ENCODE data around the gene ARSB. TPM values are rescaled to one million over a fixed set of nuclear protein-coding genes. Genes with fewer than 3 reads are reported as not detected.
"Not testable (repeated sequence)": the region's sequence is repeated elsewhere in the genome, so short reads cannot be mapped to it uniquely, and the experiment has no call there.

The ARSB gene
- total and polyA plus RNA-seq, 5 experiments from 2014 or later, result 2.2 to 4.7 (median 4.1) TPM

DNA sequence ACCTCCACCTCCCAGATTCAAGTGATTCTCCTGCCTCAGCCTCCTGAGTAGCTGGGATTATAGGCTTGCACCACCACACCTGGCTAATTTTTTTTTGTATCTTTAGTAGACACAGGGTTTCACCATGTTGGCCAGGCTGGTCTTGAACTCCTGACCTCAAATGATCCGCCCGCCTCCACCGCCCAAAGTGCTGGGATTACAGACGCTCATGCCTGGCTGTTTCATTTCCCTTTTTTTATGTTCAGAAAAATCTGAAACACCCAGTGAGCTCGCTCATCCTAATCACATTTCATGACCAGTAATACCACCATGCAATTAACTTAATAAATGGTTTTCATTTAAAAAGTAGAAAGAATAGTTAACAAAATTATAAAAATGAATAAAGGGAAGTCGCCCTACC lies 252.4 kb downstream of the ARSB start:
- H3K36me3 Mint-ChIP-seq, H3K4me3 Mint-ChIP-seq, H3K27me3 Mint-ChIP-seq, H3K9me3 Mint-ChIP-seq, H3K27ac Mint-ChIP-seq, DNase-seq, POLR2A ChIA-PET, ATAC-seq: not testable (repeated sequence)
- H3K4me1 Mint-ChIP-seq, result peaks cover 0 to 16% (median 0%) of the 10 kb centered on the region in 4 donors

DNA sequence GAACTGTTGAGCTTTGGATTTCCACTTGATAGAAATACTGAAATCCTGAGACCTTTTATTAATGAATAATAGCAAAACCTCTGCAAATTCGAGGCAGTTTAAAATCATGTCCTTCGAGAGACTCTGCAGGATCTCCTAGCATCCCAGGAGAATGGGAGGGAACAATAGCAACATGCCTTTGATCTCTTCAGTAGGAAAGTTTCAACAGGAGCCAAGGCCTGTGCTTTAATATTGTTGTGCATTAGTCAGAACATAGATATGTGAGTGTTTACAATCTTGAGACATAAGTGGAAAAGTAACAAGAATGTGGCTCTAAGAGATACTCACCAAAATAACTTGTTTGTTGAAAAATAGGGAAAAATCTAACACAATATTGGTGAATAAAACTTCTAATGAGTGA lies 253.2 kb downstream of the ARSB start:
- POLR2A ChIA-PET, result no interaction called here

DNA sequence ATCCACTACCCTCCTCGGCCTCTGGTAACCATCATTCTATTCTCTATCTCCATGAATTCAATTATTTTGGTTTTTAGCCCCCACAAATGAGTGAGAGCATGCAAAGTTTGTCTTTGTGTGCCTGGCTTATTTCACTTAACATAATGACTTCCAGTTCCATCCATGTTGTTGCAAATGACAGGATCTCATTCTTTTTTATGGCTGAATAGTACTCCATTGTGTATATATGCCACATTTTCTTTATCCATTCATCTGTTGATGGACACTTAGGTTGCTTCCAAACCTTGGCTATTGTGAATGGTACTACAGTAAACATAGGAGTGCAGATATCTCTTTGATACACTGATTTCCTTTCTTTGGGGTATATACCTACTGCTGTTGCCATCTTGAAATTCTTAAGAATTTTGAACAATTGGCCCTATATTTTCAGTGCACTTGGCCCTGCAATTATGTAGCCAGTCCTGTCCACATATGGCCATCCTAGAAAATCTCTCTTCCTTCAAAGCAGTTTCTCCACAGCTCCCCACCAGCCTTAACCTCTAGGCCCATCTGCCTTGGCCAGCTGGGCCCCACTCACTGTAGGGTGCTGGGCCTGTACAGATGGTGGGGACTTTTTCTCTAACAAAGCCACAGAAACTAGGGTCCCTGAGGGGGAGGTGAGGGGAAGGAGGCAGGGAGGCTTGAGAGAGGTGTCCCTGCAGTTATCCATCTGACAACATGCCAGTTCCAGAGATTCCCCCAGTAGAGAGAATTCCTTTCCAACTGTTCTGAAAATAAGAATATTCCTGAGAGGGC lies 254.6 kb downstream of the ARSB start:
- H3K27me3 Mint-ChIP-seq, result peaks cover 0 to 6% (median 0%) of the 10 kb centered on the region in 5 donors
- no peak overlapping the region for H3K4me3 Mint-ChIP-seq
- H3K4me1 Mint-ChIP-seq, result peaks cover 0 to 14% (median 0%) of the 10 kb centered on the region in 4 donors
- no peak for ATAC-seq
- no peak overlapping the region for H3K27ac Mint-ChIP-seq
- H3K9me3 Mint-ChIP-seq, result peaks cover 0 to 4% (median 0%) of the 10 kb centered on the region in 9 donors
- no peak for DNase-seq
- no peaks in the 10 kb centered on the region for H3K36me3 Mint-ChIP-seq
- POLR2A ChIA-PET, result no interaction called here

More for the DNA sequence above, 253.2 kb downstream of the ARSB start:
- no peaks in the 10 kb centered on the region for H3K36me3 Mint-ChIP-seq
- peaks cover 0 to 18% (median 0%) of the 10 kb centered on the region in 4 donors for H3K4me1 Mint-ChIP-seq
- ATAC-seq, result no peak
- no peak for DNase-seq
- peaks cover 0 to 6% (median 0%) of the 10 kb centered on the region in 5 donors for H3K27me3 Mint-ChIP-seq
- peaks cover 0 to 4% (median 0%) of the 10 kb centered on the region in 9 donors for H3K9me3 Mint-ChIP-seq
- H3K27ac Mint-ChIP-seq, result no peak overlapping the region
- H3K4me3 Mint-ChIP-seq, result no peak overlapping the region

DNA sequence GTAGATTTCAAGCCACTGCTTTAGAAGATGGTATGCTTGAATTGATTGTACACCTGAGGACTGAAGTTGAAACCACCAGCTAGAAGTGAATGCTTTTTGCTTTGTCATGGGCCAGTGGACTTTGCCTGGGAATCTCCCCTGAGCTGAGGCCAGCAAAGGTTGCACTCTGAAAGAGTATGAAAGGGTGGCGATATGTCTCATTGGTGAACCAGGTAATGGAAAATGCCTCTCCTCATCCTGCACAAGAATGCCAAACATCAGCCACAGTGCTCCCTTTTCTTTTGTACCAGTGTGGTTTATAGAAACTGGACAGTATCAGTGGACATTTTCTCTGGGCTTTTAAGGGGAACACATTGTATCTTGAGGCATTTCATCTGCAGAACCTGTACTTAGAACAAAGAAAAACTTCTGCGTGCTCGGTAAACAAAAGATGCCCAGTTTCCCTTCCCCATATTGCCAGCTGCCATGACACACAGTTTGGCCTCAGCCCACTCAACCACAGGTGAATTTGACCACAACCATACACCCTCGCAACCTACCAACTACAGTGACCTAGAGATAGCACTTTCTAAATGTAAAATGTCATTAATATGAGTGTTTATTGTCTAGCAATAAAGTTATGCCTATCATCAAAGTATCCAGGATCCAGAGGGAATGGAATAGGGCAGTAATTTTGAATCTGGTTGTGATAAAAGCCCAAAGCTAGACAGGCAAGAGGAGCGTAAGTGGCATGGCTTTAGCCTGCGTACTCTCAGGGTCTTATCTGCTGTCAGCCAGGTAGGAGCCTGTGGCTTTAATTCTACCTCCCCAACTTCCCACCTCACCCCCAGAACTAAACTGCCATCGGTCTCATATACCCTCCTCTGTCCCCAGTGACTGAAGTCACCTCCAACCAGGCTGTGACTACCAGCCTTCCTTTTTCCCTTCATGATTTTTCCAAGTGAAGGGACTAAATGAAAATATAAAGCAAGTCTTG lies 257.0 kb downstream of the ARSB start:
- Mint-ChIP-seq H3K27ac (peak overlapping the region in 2 of 10 donors; percentile 63 to 67), H3K27me3 (peaks cover 0 to 6% (median 0%) of the 10 kb centered on the region in 5 donors), H3K4me1 (peaks cover 0 to 17% (median 0%) of the 10 kb centered on the region in 4 donors), H3K36me3 (no peaks in the 10 kb centered on the region), H3K9me3 (peaks cover 0 to 4% (median 0%) of the 10 kb centered on the region in 9 donors), H3K4me3 (peak overlapping the region in 2 of 10 donors; percentile 20 to 36)
- POLR2A ChIA-PET, result no interaction called here
- ATAC-seq (peak in 1 of 2 donors; percentile 64), DNase-seq (peak in 1 of 10 donors; percentile 19)

Other genes starting within 250 kb of the ARSB start
- under 1 TPM in 1 of 2 experiments, not detected in 1; 0.99 TPM for gene DMGDH, start 84.4 kb upstream of the ARSB start, total RNA-seq
- under 1 TPM in 2 of 3 donors, not detected in 1; 0.12 to 0.23 TPM for gene DMGDH, start 84.4 kb upstream of the ARSB start, polyA plus RNA-seq
- gene BHMT2, start 84.5 kb upstream of the ARSB start, total RNA-seq, result not detected
- not detected for gene BHMT2, start 84.5 kb upstream of the ARSB start, polyA plus RNA-seq
- not detected for gene BHMT, start 126.5 kb upstream of the ARSB start, total RNA-seq
- gene BHMT, start 126.5 kb upstream of the ARSB start, polyA plus RNA-seq, result not detected